LHCN-M2 (cell line): ENCODE measurements around the gene LPCAT2. TPM values are rescaled to one million over a fixed set of nuclear protein-coding genes. Genes with fewer than 3 reads are reported as not detected.

Experiments
- DNase-seq: peaks from one replicate; pipeline ENCODE4 v3.0.0-alpha.2; 2012; ENCODE audit warnings: low read depth
- polyA plus RNA-seq: library from polyadenylated mRNA; unstranded; fragments of >200 nt; gene quantifications from one replicate; pipeline ENCODE4 v1.2.1, GENCODE V29; 2012; ENCODE audit warnings: missing spikeins
- total RNA-seq: library from RNA; depleted of rRNA; stranded (reverse); fragments of >200 nt; gene quantifications from 2 replicates; pipeline ENCODE4 v1.2.3, GENCODE V29; 2014; rRNA removed

The LPCAT2 gene, protein sequence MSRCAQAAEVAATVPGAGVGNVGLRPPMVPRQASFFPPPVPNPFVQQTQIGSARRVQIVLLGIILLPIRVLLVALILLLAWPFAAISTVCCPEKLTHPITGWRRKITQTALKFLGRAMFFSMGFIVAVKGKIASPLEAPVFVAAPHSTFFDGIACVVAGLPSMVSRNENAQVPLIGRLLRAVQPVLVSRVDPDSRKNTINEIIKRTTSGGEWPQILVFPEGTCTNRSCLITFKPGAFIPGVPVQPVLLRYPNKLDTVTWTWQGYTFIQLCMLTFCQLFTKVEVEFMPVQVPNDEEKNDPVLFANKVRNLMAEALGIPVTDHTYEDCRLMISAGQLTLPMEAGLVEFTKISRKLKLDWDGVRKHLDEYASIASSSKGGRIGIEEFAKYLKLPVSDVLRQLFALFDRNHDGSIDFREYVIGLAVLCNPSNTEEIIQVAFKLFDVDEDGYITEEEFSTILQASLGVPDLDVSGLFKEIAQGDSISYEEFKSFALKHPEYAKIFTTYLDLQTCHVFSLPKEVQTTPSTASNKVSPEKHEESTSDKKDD
- 6.8 and 7.2 TPM in 2 replicates for total RNA-seq
- polyA plus RNA-seq: 5.6 TPM

- DNase-seq: peak; percentile 71
Observed at GRCh38 chr16:55508941-55509931, at the start of gene LPCAT2. TSS of gene LPCAT2 (plus strand) at chr16:55509072. CDS start at chr16:55509182, 110 bp downstream.

GRCh38 chr16:55462241-55462640 is 46.6 kb upstream of the LPCAT2 start:
- no peak for DNase-seq

DNA sequence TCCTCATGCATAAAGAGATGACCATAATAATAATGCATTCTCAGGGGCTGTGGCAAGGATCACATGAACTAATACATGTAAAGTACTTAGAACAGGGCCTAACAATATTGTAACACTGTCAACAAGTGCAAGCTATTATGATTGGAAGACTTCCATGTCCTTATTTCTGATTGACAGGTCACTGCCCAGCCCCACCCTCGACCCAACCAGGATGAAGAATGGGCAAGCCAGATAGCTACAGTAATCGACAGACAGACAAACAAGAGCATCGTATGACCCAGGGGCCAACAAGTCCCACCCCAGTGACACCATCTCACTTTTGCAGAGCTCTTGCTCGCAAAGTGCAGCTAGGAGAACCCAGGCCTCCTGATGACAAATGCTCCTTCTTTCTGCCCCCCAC is 44.5 kb upstream of the LPCAT2 start:
- DNase-seq: no peak

DNA sequence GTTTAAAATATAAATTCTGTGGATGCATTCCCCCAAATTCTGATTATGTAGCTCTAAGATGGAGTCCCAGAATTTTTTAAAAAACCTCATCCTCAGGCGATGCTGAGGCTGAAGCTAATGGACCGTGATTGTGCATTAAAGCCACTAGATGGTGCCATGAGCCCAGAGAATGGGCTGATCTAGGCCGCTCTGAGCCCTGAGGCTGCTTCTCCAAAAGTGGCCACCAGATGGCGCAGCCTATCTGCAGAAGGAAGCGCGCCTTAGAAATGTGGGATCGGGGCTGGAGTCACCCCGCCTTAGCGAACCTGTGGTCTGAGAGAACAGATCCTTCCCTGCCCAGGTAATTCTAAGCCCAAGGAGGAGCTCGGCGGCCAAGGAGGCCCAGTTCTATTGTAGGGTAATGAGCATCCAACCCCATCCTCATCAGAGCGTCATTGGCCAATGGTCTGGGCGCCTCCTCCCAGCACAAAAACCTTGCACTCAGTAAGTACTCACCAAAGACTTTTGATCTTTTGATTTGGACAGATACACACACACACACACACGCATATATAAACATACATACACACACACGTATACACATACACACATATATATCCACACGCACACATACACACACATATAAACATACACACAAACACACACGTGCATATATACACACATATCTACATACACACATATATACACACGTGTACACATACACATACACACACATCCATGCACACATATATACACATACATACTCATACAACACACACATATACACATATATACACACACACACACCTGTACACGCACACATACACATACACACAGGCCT is 43.6 kb upstream of the LPCAT2 start:
- DNase-seq: peak; percentile 71

DNA sequence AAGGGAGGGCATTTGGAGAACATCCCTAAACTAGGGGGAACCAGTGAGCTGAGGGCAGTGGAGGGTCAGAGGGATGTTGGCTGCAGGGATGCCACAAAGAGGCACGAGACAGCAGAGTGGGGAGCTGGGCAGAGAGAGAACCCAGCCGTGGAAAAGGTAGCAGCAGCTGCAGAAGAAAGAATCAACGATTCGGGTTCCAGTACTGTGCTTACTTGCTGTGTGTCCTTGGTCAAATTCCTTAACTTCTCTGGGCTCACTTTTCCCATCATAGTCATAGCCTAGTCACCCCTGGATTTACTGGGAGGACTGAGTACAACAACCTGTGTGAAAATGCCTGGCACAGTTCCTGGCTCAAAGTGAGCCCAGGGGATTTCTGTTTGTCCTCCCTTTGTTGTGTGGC is 42.7 kb upstream of the LPCAT2 start:
- DNase-seq: no peak

GRCh38 chr16:55467898-55468297 is 41.0 kb upstream of the LPCAT2 start:
- DNase-seq: no peak

GRCh38 chr16:55468352-55468990 is 40.4 kb upstream of the LPCAT2 start:
- DNase-seq: no peak

DNA sequence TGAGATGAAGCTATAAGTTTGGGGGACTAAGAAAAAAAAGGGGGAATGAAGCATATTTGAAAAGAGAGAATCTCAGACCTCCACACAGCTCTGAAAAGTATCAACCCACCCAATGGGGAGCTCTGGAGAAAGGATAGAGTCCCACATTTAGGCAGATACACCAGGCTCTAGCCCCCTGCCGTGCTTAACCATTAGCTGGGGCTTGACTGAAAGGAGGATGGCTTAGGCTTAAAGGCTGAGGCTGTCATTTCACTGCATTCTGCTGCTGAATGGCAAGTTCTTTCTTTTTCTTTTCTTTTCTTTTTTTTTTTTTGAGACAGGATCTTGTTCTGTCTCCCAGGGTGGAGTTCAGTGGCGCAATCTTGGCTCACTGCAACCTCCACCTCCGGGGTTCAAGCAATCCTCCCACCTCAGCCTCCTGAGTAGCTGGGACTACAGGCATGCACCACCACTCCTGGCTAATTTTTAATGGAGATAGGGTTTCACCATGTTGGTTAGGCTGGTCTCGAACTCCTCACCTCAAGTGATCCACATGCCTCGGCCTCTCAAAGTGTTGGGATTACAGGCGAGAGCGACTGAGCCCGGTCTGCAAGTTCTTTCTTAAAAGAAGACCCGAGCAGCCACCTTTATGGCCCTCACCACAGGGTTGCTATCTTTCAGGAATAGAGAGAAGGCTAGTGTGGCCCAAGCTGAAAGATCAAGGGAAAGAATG is 38.9 kb upstream of the LPCAT2 start:
- no peak for DNase-seq

- peak; percentile 81 for DNase-seq
Observed at GRCh38 chr16:55470533-55471371, 38.1 kb upstream of the LPCAT2 start.

DNA sequence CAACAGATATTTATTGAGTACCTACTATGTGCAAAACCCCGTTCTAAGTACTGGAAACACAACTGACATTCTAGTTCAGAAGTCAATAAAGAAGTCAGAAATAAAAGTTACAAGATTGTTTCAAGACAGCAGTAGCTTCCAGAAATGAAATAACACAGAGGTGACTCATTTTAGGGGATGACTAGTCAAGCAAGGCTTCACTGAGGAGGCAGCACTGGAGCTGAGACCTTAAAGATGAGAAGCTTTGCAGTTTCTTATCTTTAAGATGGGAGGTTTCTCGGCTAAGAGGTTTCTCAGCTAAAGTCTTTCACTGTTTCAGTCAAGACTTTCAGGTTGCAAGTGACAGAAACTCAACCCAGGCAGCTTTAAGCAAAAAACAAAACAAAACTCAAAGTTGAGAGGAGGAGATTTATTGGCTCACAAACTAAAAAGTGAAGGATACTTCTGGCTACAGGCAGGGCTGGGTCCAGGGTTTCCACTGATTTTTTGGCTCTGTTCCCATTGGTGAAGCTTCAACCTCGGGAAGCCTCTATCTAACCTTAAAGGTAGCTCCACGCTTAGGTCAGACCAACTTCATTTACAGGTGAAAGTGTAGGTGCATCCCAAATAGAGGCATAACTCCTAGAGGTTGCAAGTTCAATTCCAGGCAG is 37.3 kb upstream of the LPCAT2 start:
- DNase-seq: peak; percentile 82

GRCh38 chr16:55473587-55473986 is 35.3 kb upstream of the LPCAT2 start:
- no peak for DNase-seq

GRCh38 chr16:55474821-55475220 is 34.1 kb upstream of the LPCAT2 start:
- DNase-seq: no peak

GRCh38 chr16:55475919-55476318 is 33.0 kb upstream of the LPCAT2 start:
- DNase-seq: no peak

DNA sequence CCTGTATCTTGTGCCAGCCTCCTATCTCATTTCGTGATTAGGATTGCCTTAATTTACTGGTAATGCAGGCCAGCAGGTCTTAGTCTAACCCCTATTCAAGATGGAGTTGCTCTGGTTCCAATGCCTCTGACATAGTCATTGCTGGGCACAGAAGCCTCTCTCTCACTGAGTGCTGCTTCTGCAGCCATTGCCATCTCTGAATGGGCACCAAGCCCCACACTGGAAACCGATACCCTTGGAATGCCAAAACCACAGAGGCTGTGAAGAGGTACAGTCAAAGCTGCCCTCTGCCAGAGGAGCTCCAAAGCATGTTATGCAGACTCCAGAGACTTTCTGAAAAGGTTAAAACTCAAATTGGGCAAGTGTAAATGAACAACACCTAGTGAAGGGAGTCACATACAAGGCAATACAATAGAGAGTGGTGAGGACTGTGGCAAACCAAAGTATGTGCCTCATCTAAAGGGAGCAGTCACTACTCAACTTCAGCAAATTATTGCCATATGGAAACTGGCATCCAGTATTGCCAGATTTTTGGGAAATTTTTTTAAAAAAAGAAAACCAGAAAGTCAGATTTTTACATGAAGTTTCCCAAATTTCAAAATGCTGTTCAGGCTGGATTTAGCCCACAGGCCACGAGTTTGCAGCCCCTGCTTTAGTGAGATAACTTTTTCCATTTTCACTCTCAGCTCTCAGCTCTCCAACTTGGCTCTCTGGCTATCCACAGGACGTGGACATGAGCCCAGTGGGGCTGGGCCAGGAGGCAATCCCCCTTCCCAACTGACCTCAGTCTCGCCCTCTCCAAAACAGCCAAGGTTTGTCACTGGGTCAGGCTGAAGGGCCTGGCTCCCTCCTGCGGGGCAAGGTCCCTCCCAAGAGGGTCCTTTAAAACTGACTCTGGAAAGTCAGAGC is 32.0 kb upstream of the LPCAT2 start:
- DNase-seq: peak; percentile 78

GRCh38 chr16:55477736-55478135 is 31.1 kb upstream of the LPCAT2 start:
- no peak for DNase-seq

- DNase-seq: peak; percentile 88
Observed at GRCh38 chr16:55478827-55479429, 29.9 kb upstream of the LPCAT2 start, which contains the start of gene MMP2. TSS of gene MMP2 (plus strand) at chr16:55479198. CDS start at chr16:55479480, 282 bp downstream.
